BE2C (cell line): ENCODE results near the gene TCFL5.
"Not testable (repeated sequence)": the region's sequence is repeated elsewhere in the genome, so short reads cannot be mapped to it uniquely, and the experiment has no call there.

Source experiments
- DNase-seq: peaks from one replicate; pipeline ENCODE4 v3.0.0-alpha.2; 2020
- H3K27me3 ChIP-seq: fragments of 250-450 bp; sonication (Bioruptor Pico); 2 replicates; pipeline ENCODE4 v1.5.1; 2020; ENCODE audit warnings: mild to moderate bottlenecking
- H3K36me3 ChIP-seq: fragments of 250-450 bp; sonication (Bioruptor Pico); 2 replicates; pipeline ENCODE4 v1.5.1; 2020; ENCODE audit warnings: mild to moderate bottlenecking
- H3K4me1 ChIP-seq: fragments of 250-450 bp; sonication (Bioruptor Pico); 2 replicates; pipeline ENCODE4 v1.5.1; 2020
- H3K4me3 ChIP-seq: 2 replicates; pipeline ENCODE4 v1.5.1; 2011; ENCODE audit warnings: low read depth, low read length
- H3K9me3 ChIP-seq: fragments of 250-450 bp; sonication (Bioruptor Pico); 2 replicates; pipeline ENCODE4 v1.5.1; 2020
- TF ChIP-seq, protein P1 (sequence below): IDR thresholded peaks from 2 replicates; pipeline ENCODE4 v1.5.1; 2012; ENCODE audit warnings: mild to moderate bottlenecking, low read depth, low read length

The TCFL5 gene

DNA sequence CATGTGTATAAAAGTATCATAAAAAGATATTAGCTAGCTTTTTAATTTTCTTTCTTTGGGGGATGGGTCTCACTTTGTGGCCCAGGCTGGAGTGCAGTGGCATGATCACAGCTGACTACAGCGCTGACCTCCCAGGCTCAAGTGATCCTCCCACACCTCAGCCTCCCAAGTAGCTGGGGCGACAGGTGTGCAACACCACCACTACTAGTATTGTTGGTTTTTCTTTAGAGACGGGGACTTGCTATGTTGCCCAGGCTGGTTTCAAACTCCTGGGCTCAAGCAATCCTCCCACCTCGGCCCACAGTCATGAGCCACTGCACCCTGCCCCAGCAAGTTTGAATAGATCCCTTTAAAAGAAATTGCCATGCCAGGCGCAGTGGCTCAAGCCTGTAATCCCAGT is 6.5 kb downstream of the TCFL5 start:
- Histone ChIP-seq H3K4me3 (no peak overlapping the region), H3K36me3 (peaks cover 59% of the 10 kb centered on the region), H3K27me3 (no peaks in the 10 kb centered on the region), H3K9me3 (no peaks in the 10 kb centered on the region), H3K4me1 (peaks cover 7% of the 10 kb centered on the region)
- DNase-seq = no peak
- TF ChIP-seq, protein P1, sequence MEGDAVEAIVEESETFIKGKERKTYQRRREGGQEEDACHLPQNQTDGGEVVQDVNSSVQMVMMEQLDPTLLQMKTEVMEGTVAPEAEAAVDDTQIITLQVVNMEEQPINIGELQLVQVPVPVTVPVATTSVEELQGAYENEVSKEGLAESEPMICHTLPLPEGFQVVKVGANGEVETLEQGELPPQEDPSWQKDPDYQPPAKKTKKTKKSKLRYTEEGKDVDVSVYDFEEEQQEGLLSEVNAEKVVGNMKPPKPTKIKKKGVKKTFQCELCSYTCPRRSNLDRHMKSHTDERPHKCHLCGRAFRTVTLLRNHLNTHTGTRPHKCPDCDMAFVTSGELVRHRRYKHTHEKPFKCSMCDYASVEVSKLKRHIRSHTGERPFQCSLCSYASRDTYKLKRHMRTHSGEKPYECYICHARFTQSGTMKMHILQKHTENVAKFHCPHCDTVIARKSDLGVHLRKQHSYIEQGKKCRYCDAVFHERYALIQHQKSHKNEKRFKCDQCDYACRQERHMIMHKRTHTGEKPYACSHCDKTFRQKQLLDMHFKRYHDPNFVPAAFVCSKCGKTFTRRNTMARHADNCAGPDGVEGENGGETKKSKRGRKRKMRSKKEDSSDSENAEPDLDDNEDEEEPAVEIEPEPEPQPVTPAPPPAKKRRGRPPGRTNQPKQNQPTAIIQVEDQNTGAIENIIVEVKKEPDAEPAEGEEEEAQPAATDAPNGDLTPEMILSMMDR = no peak

DNA sequence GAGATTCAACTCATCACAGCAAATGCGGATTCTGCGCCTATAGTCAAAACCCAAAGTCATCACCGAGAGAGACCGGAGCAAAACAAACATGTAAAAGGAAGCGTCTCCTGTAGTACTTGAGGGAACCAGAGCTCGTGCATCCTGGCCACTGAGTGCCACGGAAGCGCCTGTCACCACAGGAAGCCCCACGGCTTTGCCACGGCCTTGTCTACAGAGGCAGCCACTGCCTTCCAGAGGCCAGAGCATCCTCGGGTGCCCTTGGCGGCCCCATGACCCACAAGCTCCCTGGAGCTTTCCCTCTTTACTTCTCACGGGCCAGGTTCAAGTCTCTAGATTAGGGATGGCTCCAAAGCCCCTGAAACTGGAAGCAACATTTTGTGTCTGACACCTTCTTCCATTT is 7.5 kb downstream of the TCFL5 start:
- H3K27me3 ChIP-seq = no peaks in the 10 kb centered on the region
- no peak overlapping the region for H3K4me3 ChIP-seq
- TF ChIP-seq, protein P1 = no peak
- H3K4me1 ChIP-seq = peaks cover 1% of the 10 kb centered on the region
- no peaks in the 10 kb centered on the region for H3K9me3 ChIP-seq
- H3K36me3 ChIP-seq = peaks cover 56% of the 10 kb centered on the region
- no peak for DNase-seq

DNA sequence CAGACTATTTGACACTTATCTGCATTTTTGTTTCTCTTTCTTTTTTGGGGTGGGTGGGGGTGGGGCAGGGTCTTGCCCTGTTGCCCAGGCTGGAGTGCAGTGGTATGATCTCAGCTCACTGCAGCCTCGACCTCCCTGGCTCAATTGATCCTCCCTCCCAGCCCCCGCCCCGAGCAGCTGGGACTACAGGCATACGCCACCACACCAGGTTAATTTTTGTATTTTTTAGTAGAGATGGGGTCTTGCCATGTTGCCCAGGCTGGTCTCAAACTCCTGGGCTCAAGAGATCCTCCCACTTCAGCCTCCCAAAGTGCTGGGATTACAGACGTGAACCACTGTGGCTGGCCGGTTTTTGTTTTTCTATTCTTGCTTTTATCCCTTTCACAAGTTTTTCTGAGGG is 8.3 kb downstream of the TCFL5 start:
- H3K27me3 ChIP-seq, H3K9me3 ChIP-seq, DNase-seq, H3K4me3 ChIP-seq, H3K4me1 ChIP-seq: not testable (repeated sequence)
- H3K36me3 ChIP-seq = peaks cover 53% of the 10 kb centered on the region

DNA sequence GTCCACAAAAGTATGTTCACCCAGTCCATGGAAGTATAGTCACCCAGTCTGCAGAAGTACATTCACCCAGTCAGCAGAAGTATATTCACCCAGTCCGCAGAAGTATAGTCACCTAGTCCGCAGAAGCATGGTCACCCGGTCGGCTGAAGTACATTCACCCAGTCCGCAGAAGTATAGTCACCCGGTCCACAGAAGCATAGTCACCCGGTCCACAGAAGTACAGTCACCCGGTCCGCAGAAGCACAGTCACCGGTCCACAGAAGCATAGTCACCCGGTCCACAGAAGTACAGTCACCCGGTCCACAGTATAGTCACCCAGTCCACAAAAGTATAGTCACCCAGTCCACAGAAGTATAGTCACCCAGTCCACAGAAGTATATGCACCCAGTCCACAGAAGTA is 8.8 kb downstream of the TCFL5 start:
- no peak overlapping the region for H3K4me3 ChIP-seq
- no peaks in the 10 kb centered on the region for H3K27me3 ChIP-seq
- peaks cover 53% of the 10 kb centered on the region for H3K36me3 ChIP-seq
- TF ChIP-seq, protein P1 = no peak
- H3K4me1 ChIP-seq = no peaks in the 10 kb centered on the region
- no peaks in the 10 kb centered on the region for H3K9me3 ChIP-seq
- no peak for DNase-seq

DNA sequence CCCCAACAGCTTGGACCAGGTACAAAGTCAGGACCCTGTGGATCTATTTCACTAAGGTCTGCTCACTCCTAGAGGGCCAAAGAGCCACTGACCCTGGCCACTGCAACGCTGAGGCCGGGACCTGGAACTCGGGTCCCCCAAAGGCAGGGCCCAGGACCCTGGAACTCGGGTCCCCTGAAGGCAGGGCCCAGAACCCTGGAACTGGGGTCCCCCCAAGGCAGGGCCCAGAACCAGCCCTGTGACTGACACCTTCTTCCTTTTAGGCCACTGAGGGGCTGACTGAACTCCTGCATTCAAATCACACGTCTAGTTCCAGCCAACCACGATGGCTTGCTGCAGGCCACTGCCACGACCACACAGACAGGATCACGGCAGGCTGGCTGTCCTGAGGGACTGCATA is 9.4 kb downstream of the TCFL5 start:
- Histone ChIP-seq H3K4me3 (no peak overlapping the region), H3K4me1 (no peaks in the 10 kb centered on the region), H3K9me3 (no peaks in the 10 kb centered on the region), H3K27me3 (no peaks in the 10 kb centered on the region), H3K36me3 (peaks cover 49% of the 10 kb centered on the region)
- TF ChIP-seq, protein P1 = no peak
- DNase-seq = no peak

DNA sequence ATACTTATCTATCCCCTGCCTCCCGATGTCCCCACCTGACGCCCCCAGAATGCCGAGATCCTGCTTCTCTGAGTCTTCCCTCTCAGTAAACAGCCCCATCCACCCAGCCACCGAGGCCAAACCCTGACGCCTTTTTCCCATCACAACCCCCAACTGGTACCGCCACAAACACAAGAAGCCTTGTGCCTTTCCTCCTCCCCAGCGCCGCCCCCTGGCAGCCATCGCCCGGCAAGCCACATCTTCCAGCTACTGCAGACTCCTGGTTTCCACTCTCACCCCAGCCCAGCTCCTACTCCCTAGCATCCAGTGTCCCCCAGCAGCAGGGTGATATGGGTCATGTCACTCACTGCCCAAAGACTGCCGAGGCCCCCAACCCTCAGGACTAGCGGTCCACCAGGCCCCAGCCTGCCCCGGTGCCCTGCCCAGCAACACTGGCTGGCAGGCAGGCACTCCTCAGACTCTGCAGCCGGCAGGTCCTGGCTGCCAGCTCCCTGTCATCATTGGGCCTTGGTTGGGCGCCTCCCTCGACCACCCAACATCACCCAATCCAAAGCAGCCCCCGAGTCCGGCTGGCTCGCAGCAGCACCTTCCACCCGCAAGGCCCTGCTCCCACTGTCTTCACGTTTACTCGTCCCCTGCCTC is 11.2 kb downstream of the TCFL5 start:
- Histone ChIP-seq H3K4me3 (no peak overlapping the region), H3K4me1 (no peaks in the 10 kb centered on the region; the same call in 1 of the 2 replicates), H3K9me3 (no peaks in the 10 kb centered on the region), H3K27me3 (no peaks in the 10 kb centered on the region), H3K36me3 (peaks cover 43% of the 10 kb centered on the region)
- no peak for DNase-seq
- TF ChIP-seq, protein P1 = no peak
